Measurements from ENCODE around the gene PLEKHJ1. TPM values are rescaled to one million over a fixed set of nuclear protein-coding genes. Genes with fewer than 3 reads are reported as not detected.

Gene PLEKHJ1
- total RNA-seq, 2 donors from 2014 or later: 67.4 to 92.7 TPM

DNA sequence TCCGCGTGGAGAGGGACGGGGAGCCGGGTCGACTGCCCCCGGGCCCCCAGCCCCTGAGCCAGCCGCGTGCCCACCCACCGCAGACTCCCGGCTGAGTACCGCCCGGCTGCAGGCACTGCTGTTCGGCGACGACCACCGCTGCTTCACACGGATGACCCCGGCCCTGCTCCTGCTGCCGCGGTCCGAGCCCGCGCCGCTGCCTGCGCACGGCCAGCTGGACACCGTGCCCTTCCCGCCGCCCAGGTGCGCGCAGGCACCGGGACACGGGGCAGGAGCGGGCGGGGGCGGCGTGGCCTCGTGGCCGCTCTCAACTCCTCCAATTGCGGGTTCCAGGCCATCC, 14.6 kb upstream of the PLEKHJ1 start:
- Mint-ChIP-seq H3K4me3 (peak overlapping the region in 1 of 2 donors; percentile 49), H3K36me3 (ENCODE audit: insufficient read depth in 2 of 2) (no peaks in the 10 kb centered on the region), H3K4me1 (ENCODE audit: low read depth) (peaks cover 10% of the 10 kb centered on the region), H3K27me3 (ENCODE audit: low read depth) (no peaks in the 10 kb centered on the region), H3K9me3 (no peaks in the 10 kb centered on the region), H3K27ac (no peak overlapping the region)
- ATAC-seq (replicated peaks in 1 of 2): no peak
- no peak for DNase-seq

DNA sequence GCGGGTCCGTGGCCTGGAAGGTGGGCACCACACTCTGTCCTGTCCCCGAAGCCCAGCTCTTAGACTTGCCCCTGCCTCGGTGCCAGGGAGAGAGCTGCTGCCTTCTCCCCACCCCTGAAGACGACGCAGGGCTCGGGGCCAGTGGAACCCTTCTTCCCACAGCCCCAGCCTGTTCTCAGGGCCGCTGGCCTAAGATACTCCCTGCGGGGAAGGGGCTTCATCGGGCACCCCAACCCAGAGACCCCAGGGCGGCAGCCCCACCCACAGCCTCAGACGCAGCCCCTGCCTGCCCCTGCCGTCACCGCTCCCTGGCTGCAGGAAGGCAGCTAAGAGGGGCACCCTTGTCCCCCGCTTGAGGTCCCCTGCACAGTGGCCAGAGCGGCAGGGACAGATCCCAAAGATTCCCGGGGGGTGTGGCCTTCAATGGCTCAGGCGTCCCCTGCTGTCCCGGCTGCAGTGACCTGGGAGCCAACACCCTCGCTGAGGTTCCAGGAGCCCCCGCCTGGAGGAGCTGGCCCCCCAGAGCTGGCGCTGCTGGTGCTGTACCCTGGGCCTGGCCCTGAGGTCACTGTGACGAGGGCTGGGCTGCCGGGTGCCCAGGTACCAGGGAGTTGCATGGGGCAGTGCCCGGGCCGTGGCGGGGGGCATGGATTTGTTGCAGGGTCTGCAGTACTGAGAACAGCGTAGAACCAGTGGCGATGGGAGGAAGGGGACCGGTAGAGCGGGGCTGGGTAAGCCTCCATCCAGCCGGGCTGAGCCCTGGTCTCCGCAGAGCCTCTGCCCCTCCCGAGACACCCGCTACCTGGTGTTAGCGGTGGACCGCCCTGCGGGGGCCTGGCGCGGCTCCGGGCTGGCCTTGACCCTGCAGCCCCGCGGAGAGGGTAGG, 14.0 kb upstream of the PLEKHJ1 start:
- DNase-seq (no peak), ATAC-seq (replicated peaks in 1 of 2) (no peak)
- Mint-ChIP-seq H3K4me3 (peak overlapping the region in 1 of 2 donors; percentile 49), H3K27me3 (ENCODE audit: low read depth) (no peaks in the 10 kb centered on the region), H3K27ac (no peak overlapping the region), H3K9me3 (no peaks in the 10 kb centered on the region), H3K36me3 (ENCODE audit: insufficient read depth in 2 of 2) (no peaks in the 10 kb centered on the region), H3K4me1 (ENCODE audit: low read depth) (peaks cover 10% of the 10 kb centered on the region)

DNA sequence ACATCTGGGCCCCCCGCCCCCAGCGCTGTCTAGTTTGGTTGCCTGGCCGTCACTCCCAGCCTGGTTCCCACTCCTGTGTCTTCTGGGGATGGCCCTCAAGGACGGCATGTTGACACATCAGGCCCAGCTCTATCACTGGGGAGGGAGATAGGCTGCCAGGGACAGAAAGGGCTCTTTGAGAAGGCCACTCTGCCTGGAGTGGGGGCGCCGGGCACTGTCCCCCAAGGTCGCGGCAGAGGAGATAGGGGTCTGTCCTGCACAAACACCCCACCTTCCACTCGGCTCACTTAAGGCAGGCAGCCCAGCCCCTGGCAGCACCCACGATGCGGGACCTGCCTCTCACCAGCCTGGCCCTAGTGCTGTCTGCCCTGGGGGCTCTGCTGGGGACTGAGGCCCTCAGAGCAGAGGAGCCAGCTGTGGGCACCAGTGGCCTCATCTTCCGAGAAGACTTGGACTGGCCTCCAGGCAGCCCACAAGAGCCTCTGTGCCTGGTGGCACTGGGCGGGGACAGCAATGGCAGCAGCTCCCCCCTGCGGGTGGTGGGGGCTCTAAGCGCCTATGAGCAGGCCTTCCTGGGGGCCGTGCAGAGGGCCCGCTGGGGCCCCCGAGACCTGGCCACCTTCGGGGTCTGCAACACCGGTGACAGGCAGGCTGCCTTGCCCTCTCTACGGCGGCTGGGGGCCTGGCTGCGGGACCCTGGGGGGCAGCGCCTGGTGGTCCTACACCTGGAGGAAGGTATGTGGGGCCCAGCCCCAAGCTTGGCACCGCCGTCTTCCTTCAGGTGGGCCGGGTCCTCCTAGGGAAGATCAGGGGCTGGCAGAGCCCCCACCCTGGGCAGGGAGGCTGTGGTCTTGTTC, 13.1 kb upstream of the PLEKHJ1 start, which contains the start of gene AMH:
TSS of gene AMH (plus strand) at position 314 of the 857 bp plus-strand sequence. CDS start at position 324, 10 bp downstream.
- ATAC-seq (replicated peaks in 1 of 2) (no peak), DNase-seq (no peak)
- Mint-ChIP-seq H3K4me3 (no peak within 1 kb of the TSS), H3K9me3 (no peaks in the 10 kb centered on the region), H3K36me3 (ENCODE audit: insufficient read depth in 2 of 2) (peaks cover 0 to 2% of the 10 kb centered on the region in 2 donors), H3K27me3 (ENCODE audit: low read depth) (no peaks in the 10 kb centered on the region), H3K4me1 (ENCODE audit: low read depth) (peaks cover 9% of the 10 kb centered on the region), H3K27ac (no peak within 1 kb of the TSS)

DNA sequence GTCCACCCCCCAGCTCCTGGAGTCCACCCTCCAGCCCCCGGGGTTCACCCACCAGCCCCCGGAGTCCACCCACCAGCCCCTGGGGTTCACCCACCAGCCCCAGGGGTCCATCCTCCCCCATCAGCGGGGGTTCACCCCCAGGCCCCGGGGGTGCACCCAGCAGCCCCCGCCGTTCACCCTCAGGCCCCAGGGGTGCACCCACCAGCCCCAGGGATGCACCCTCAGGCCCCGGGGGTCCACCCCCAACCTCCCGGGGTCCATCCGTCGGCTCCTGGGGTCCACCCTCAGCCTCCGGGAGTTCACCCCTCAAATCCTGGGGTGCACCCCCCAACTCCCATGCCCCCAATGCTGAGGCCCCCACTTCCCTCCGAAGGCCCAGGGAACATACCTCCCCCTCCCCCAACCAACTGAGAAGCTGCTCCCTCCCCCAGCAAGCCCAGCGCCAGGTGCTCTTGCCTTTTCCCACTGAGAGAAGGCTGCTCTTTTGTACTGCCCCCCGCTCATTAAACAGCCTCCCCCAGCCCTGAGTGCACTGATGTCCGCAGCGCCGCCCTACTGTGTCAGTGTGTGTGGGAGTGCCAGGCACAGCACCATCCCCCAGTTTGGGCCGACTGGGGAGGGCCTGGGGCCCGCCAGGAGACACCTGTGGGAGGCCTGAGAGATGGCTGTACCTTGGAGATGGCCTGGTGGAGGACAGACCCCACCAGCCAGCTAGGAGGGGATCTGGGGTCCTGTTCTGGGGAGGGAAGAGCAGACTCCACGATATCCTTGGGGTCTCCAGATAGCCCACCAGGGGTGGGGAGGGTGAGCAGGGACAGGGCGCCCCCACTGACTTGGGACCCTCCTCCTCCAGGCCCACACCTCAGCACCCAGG, 12.2 kb upstream of the PLEKHJ1 start:
- peaks cover 4% of the 10 kb centered on the region for H3K4me1 Mint-ChIP-seq (ENCODE audit: low read depth)
- peaks cover 0 to 2% of the 10 kb centered on the region in 2 donors for H3K36me3 Mint-ChIP-seq (ENCODE audit: insufficient read depth in 2 of 2)
- no peak overlapping the region for H3K27ac Mint-ChIP-seq
- no peaks in the 10 kb centered on the region for H3K27me3 Mint-ChIP-seq (ENCODE audit: low read depth)
- DNase-seq (no peak), ATAC-seq (replicated peaks in 1 of 2) (no peak)
- no peaks in the 10 kb centered on the region for H3K9me3 Mint-ChIP-seq
- H3K4me3 Mint-ChIP-seq: no peak overlapping the region

DNA sequence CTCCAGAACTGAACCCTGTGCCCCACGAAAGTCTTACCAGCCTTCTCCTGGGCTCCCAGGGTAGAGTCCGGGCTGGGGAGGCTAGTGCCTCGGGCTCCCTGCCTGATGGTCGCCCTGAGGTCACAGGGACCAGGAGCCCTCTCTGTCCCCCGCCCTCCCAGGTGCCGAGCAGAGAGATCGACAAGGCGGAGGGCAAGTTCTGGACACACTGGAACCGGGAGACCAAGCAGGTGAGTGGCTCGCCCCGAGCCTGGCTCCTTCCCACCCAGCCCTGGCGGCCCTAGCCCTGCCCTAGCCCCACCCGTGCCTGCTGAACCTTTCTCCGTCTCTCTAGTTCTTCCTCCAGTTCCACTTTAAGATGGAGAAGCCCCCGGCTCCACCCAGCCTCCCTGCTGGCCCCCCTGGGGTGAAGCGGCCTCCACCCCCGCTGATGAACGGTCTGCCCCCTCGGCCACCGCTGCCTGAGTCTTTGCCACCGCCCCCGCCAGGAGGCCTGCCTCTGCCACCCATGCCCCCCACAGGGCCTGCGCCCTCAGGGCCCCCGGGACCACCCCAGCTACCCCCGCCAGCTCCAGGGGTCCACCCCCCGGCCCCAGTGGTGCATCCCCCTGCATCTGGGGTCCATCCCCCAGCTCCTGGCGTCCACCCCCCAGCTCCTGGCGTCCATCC, 11.4 kb upstream of the PLEKHJ1 start:
- no peak overlapping the region for H3K4me3 Mint-ChIP-seq
- H3K27ac Mint-ChIP-seq: no peak overlapping the region

DNA sequence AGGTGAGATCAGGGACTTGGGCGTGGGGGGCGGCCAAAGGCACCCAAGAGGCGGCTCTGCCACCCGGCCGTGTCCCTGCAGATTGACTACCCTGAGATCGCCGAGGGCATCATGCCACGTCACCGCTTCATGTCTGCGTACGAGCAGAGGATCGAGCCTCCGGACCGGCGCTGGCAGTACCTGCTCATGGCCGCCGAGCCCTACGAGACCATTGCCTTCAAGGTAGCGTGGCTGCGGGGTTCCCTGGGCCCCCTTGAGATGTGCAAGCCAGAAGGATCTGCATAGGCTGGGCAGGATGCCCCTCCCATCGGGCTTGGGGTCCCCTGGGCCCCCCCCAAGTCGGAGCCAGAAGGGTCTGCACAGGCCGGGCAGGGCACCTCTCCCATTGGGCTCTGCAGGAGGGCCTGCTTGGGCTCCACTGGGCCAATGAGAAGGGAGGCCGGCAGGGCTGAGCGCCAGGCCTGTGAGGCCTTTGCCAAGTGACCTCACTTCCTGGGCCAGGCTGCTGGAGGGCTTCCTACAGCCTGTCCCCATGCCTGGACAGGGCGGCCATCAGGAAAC, 10.8 kb upstream of the PLEKHJ1 start:
- Mint-ChIP-seq H3K9me3 (no peaks in the 10 kb centered on the region), H3K36me3 (ENCODE audit: insufficient read depth in 2 of 2) (peaks cover 0 to 2% of the 10 kb centered on the region in 2 donors)
- DNase-seq: no peak

More for the DNA sequence above, 11.4 kb upstream of the PLEKHJ1 start:
- H3K4me1 Mint-ChIP-seq (ENCODE audit: low read depth): peaks cover 3% of the 10 kb centered on the region
- no peak for ATAC-seq (replicated peaks in 1 of 2)
- no peaks in the 10 kb centered on the region for H3K27me3 Mint-ChIP-seq (ENCODE audit: low read depth)
- no peaks in the 10 kb centered on the region for H3K9me3 Mint-ChIP-seq
- H3K36me3 Mint-ChIP-seq (ENCODE audit: insufficient read depth in 2 of 2): peaks cover 0 to 2% of the 10 kb centered on the region in 2 donors
- DNase-seq: no peak

DNA sequence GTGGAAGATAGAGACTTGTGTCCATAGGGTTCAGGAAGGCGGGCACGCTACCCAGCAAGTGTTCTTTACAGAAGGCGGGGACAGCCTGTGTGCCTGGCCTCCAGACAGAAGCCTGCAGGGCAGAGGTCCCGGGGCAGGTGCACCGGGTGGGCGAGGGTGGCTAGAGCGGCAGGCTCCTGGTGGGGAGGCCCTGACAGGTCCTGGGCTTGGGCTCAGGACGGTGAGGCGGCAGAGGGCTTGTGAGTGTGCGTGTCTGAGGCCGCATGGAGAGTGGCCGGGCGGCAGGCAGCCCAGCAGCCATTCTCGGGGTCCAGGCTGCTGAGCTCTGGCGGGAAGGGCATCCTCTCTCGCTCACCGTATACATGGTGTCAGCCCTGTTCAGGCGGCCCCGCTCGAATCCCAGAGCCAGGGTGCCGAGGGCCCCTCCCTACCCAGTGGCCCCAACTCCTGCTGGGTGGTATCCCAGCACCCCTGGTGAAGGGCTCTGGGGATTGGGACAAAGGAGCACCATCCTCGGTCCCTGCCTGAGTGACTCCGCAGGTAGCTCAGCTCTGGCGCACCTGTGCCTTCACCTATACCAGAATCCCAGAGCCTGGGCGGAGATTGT, 10.0 kb upstream of the PLEKHJ1 start:
- Mint-ChIP-seq H3K36me3 (ENCODE audit: insufficient read depth in 2 of 2) (peaks cover 2% of the 10 kb centered on the region in 2 donors), H3K4me3 (no peak overlapping the region), H3K9me3 (no peaks in the 10 kb centered on the region), H3K27ac (no peak overlapping the region), H3K4me1 (ENCODE audit: low read depth) (peaks cover 12% of the 10 kb centered on the region), H3K27me3 (ENCODE audit: low read depth) (no peaks in the 10 kb centered on the region)
- no peak for ATAC-seq (replicated peaks in 1 of 2)
- no peak for DNase-seq

More for the DNA sequence above, 10.8 kb upstream of the PLEKHJ1 start:
- Mint-ChIP-seq H3K27ac (no peak overlapping the region), H3K4me3 (no peak overlapping the region), H3K4me1 (ENCODE audit: low read depth) (peaks cover 6% of the 10 kb centered on the region), H3K27me3 (ENCODE audit: low read depth) (no peaks in the 10 kb centered on the region)
- ATAC-seq (replicated peaks in 1 of 2): no peak

DNA sequence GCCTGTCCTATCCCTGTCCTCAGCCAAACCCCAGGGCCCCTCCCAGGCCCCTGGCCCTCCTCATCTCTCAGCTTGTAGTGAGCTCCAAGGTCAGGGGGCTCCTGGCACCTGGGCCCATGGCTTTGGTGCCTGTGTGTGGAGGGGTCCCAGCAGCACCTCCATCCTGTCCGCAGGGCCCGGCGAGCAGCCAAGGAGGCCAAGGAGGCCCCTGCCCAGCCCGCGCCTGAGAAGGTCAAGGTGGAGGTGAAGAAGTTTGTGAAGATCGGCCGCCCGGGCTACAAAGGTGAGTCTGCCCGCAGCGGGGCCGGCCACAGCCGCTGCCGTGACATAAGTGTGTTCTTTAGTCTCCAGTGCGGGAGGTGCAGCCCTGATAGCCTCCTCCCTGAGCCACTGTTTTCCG, 9.1 kb upstream of the PLEKHJ1 start:
- Mint-ChIP-seq H3K27ac (no peak overlapping the region), H3K4me3 (no peak overlapping the region), H3K36me3 (ENCODE audit: insufficient read depth in 2 of 2) (peaks cover 2 to 8% of the 10 kb centered on the region in 2 donors), H3K4me1 (ENCODE audit: low read depth) (peaks cover 21% of the 10 kb centered on the region), H3K27me3 (ENCODE audit: low read depth) (no peaks in the 10 kb centered on the region), H3K9me3 (no peaks in the 10 kb centered on the region)
- no peak for ATAC-seq (replicated peaks in 1 of 2)
- no peak for DNase-seq

DNA sequence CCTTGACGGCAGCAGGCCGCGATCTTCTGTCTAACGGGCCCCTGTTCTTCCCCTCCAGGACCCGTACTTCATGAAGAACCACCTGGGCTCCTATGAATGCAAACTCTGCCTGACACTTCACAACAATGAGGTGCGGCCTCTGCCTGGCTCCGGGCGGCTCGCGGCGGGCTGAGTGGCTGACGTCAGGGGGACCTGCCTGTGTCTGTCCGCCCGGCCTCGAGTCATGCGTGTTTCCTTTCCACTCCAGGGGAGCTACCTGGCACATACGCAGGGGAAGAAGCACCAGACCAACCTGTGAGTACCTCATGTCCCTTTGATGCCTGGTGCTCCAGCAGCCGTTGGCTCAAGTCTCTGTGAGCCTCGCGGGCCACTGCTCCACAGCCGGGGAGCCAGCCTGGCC, 8.4 kb upstream of the PLEKHJ1 start:
- ATAC-seq (replicated peaks in 1 of 2) (no peak), DNase-seq (no peak)
- Mint-ChIP-seq H3K4me1 (ENCODE audit: low read depth) (peaks cover 28% of the 10 kb centered on the region), H3K9me3 (no peaks in the 10 kb centered on the region), H3K36me3 (ENCODE audit: insufficient read depth in 2 of 2) (peaks cover 4 to 13% of the 10 kb centered on the region in 2 donors), H3K27me3 (ENCODE audit: low read depth) (no peaks in the 10 kb centered on the region), H3K27ac (no peak overlapping the region), H3K4me3 (no peak overlapping the region)

DNA sequence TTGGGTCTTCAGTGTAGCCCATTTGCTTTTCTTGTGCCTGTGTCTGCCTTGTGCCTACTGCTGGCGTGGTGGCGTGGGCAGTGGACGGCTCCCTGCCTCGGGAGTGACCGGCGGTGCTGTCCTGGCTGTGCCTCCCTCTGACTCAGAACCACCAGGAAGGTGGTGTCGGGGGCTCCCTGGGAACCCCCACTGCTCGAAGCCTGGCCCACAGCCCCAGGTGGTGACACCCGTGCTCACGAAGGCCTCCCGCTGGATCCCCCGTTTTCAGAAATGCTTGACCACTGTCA, 7.9 kb upstream of the PLEKHJ1 start:
- H3K9me3 Mint-ChIP-seq: no peaks in the 10 kb centered on the region
- H3K4me1 Mint-ChIP-seq (ENCODE audit: low read depth): peaks cover 32% of the 10 kb centered on the region
- no peak overlapping the region for H3K4me3 Mint-ChIP-seq
- ATAC-seq (replicated peaks in 1 of 2) (no peak), DNase-seq (no peak)
- H3K36me3 Mint-ChIP-seq (ENCODE audit: insufficient read depth in 2 of 2): peaks cover 4 to 15% of the 10 kb centered on the region in 2 donors
- no peak overlapping the region for H3K27ac Mint-ChIP-seq
- H3K27me3 Mint-ChIP-seq (ENCODE audit: low read depth): no peaks in the 10 kb centered on the region

DNA sequence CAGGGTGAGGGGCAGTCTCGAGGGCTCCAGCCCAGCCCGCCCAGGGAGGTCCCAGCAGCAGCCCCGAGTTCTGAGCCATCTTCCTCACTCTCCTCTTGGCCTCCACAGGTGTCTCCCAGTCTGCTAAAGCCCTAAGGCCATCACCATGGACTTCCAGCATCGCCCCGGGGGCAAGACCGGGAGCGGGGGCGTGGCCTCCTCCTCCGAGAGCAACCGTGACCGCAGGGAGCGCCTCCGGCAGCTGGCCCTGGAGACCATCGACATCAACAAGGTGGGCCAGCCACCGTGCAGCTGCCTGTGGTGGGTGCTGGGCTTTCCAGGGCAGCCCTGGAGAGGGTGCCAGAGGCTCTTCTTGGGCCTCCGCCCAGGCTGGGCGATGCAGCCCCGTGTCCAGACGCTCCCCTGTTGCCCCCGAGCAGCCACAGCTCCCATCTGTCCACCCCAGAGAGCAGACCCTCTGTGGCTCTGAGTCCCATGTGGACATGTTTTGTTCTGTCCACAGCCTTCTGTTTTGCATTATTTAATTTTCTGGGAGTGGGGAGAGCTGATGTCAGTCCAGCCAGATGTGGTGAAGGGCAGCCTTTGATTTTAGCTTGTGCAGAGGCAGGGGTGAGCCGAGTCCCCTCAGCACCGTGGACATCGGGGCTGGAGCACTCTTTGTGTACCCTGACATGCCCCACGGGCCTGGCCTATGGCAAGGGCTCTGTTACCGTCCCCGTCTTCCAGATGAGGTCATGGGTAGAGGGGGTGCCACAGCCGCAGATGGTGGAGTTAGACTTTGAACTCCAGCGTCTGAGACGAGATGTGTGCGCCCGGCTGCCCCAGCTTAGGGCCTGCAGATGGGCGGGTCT, 7.4 kb upstream of the PLEKHJ1 start:
- Mint-ChIP-seq H3K27ac (no peak overlapping the region), H3K27me3 (ENCODE audit: low read depth) (no peaks in the 10 kb centered on the region), H3K4me1 (ENCODE audit: low read depth) (peaks cover 38% of the 10 kb centered on the region), H3K9me3 (no peaks in the 10 kb centered on the region), H3K4me3 (no peak overlapping the region), H3K36me3 (ENCODE audit: insufficient read depth in 2 of 2) (peaks cover 6 to 16% of the 10 kb centered on the region in 2 donors)
- no peak for ATAC-seq (replicated peaks in 1 of 2)
- no peak for DNase-seq

Measured in activated T-cell treated with anti-CD3 and anti-CD28 coated beads, Interleukin-2, amount 50 U/mL, for 72 hours (primary cell).